A549 (cell line): ENCODE measurements around the gene ADGRF3. TPM values are rescaled to one million over a fixed set of nuclear protein-coding genes. Genes with fewer than 3 reads are reported as not detected.

ENCODE experiments used
- ATAC-seq, 2 experiments: fragments of 200-7000 bp in 1 of 2; fragments of >200 bp in 1 of 2; cut with Nextera tagmentation in 1 of 2; cut with Tn5 transposase in 1 of 2; 3 replicates each; pipeline versions ENCODE4 v1.8.0 to v1.9.1; 2018 to 2020; ENCODE audit warnings: mild to moderate bottlenecking in 1 of 2, moderate library complexity in 1 of 2
- CTCF ChIA-PET: fragments of 300-600 bp; sonication (Branson Sonifier 250); formaldehyde crosslinking; extraction: SDS; loops from one replicate; lab custom pipeline; 2021; ENCODE audit warnings: antibody characterized with exemption, inconsistent platforms; lab: Yijun Ruan, JAX
- POLR2A ChIA-PET: fragments of 350-600 bp; formaldehyde crosslinking; extraction: SDS; loops from one replicate; lab custom pipeline; 2021; ENCODE audit warnings: antibody characterized with exemption, inconsistent platforms; lab: Yijun Ruan, JAX
- DNase-seq, 2 experiments: peaks; one replicate each; pipeline versions ENCODE4 v3.0.0 to v3.0.0-alpha.2; 2011 to 2016; ENCODE audit warnings: low read depth in 1 of 2, low spot score in 1 of 2
- FAIRE-seq: peaks from 2 replicates; lab custom pipeline; 2011; peaks lifted over from hg19 to GRCh38; lab: Jason Lieb, UNC
- H3K27ac ChIP-seq, 2 experiments: fragments of >200 bp; sonication (Bioruptor Twin); formaldehyde crosslinking; 3 replicates each; pipeline ENCODE4 v1.5.1; 2016 to 2017
- H3K4me1 ChIP-seq: fragments of >200 bp; sonication (Bioruptor Twin); formaldehyde crosslinking; 3 replicates; pipeline ENCODE4 v1.6.1; 2016
- H3K4me2 ChIP-seq: fragments of >200 bp; sonication (Bioruptor Twin); formaldehyde crosslinking; 3 replicates; pipeline ENCODE4 v1.6.1; 2016
- H3K4me3 ChIP-seq: fragments of >200 bp; sonication (Bioruptor Twin); formaldehyde crosslinking; 3 replicates; pipeline ENCODE4 v1.5.1; 2016
- H3K9me3 ChIP-seq: fragments of >200 bp; sonication (Bioruptor Twin); formaldehyde crosslinking; 3 replicates; pipeline ENCODE4 v1.6.1; 2016
- BHLHE40 ChIP-seq: IDR thresholded peaks from 2 replicates; pipeline ENCODE4 v1.6.1; 2012; ENCODE audit warnings: low read depth, low read length, inconsistent platforms
- CBX2 ChIP-seq: fragments of 200-600 bp; sonication (generic); IDR thresholded peaks from 2 replicates; pipeline ENCODE4 v1.6.1; 2016; ENCODE audit warnings: low read depth, mild to moderate bottlenecking, borderline replicate concordance
- CBX8 ChIP-seq: fragments of 200-600 bp; sonication (generic); IDR thresholded peaks from 2 replicates; pipeline ENCODE4 v1.6.1; 2016
- CEBPB ChIP-seq, 2 experiments: fragments of >200 bp in 1 of 2; sonication (Bioruptor Twin) in 1 of 2; formaldehyde crosslinking in 1 of 2; IDR thresholded peaks; 2 replicates each; pipeline ENCODE4 v1.6.1; 2012 to 2016
- CHD4 ChIP-seq: fragments of 200-600 bp; sonication (generic); IDR thresholded peaks from 2 replicates; pipeline ENCODE4 v1.6.1; 2016; ENCODE audit warnings: antibody characterized with exemption, mild to moderate bottlenecking, borderline replicate concordance
- EHMT2 ChIP-seq: fragments of 200-600 bp; sonication (generic); IDR thresholded peaks from 2 replicates; pipeline ENCODE4 v1.6.1; 2016; ENCODE audit warnings: antibody characterized with exemption, low read depth, mild to moderate bottlenecking, moderate library complexity
- FOSB ChIP-seq: fragments of 250-450 bp; sonication (Bioruptor Pico); IDR thresholded peaks from 2 replicates; pipeline ENCODE4 v1.5.0; 2020; ENCODE audit warnings: mild to moderate bottlenecking, moderate library complexity
- FOXS1 ChIP-seq: fragments of 250-450 bp; sonication (Bioruptor Pico); IDR thresholded peaks from 2 replicates; pipeline ENCODE4 v1.5.0; 2020; ENCODE audit warnings: mild to moderate bottlenecking, moderate library complexity
- GATA3 ChIP-seq: IDR thresholded peaks from 2 replicates; pipeline ENCODE4 v1.6.1; 2012; ENCODE audit warnings: borderline replicate concordance
- HDAC2 ChIP-seq: fragments of 200-600 bp; sonication (generic); IDR thresholded peaks from 2 replicates; pipeline ENCODE4 v1.6.1; 2016
- HEYL ChIP-seq: fragments of 250-450 bp; sonication (Bioruptor Pico); IDR thresholded peaks from 2 replicates; pipeline ENCODE4 v1.8.0; 2021; ENCODE audit warnings: mild to moderate bottlenecking, moderate library complexity
- KDM1A ChIP-seq: fragments of 200-600 bp; sonication (generic); IDR thresholded peaks from 2 replicates; pipeline ENCODE4 v1.6.1; 2016; ENCODE audit warnings: low read depth, mild to moderate bottlenecking
- NFE2L2 ChIP-seq: fragments of 150-350 bp; conservative IDR thresholded peaks from 2 replicates; pipeline ENCODE4 v1.6.1; 2014; ENCODE audit warnings: low read length
- NPAS2 ChIP-seq: fragments of 250-450 bp; sonication (Bioruptor Pico); IDR thresholded peaks from 2 replicates; pipeline ENCODE4 v1.8.0; 2022; ENCODE audit warnings: mild to moderate bottlenecking, moderate library complexity, borderline replicate concordance
- NR3C1 ChIP-seq: fragments of >200 bp; sonication (Bioruptor Twin); formaldehyde crosslinking; IDR thresholded peaks from 3 replicates; pipeline ENCODE4 v1.6.1; 2017
- POLR2AphosphoS2 ChIP-seq: conservative IDR thresholded peaks from 2 replicates; pipeline ENCODE4 v1.6.1; 2012; ENCODE audit warnings: low read length, improper control_type of control experiment, inconsistent platforms
- RARB ChIP-seq: fragments of 250-450 bp; sonication (Bioruptor Pico); IDR thresholded peaks from 2 replicates; pipeline ENCODE4 v1.8.0; 2021; ENCODE audit warnings: mild to moderate bottlenecking, moderate library complexity
- RCOR1 ChIP-seq: fragments of 150-350 bp; IDR thresholded peaks from 2 replicates; pipeline ENCODE4 v1.6.1; 2014; ENCODE audit warnings: antibody characterized with exemption, low read length, low read depth
- SMC3 ChIP-seq: fragments of >200 bp; sonication (Bioruptor Twin); formaldehyde crosslinking; IDR thresholded peaks from 3 replicates; pipeline ENCODE4 v1.6.1; 2018; ENCODE audit warnings: inconsistent platforms
- SREBF2 ChIP-seq: fragments of 450-650 bp; IDR thresholded peaks from 2 replicates; pipeline ENCODE4 v1.6.1; 2014; ENCODE audit warnings: mild to moderate bottlenecking, moderate library complexity
- ZFP36 ChIP-seq: fragments of 450-650 bp; IDR thresholded peaks from 2 replicates; pipeline ENCODE4 v1.6.1; 2014; ENCODE audit warnings: borderline replicate concordance; ENCODE audit not compliant: partially characterized antibody
- ZNF302 ChIP-seq: fragments of 250-450 bp; sonication (Bioruptor Pico); IDR thresholded peaks from 2 replicates; pipeline ENCODE4 v1.9.0; 2021; ENCODE audit warnings: inconsistent platforms, mild to moderate bottlenecking, moderate library complexity
- WGBS: methylation state at CpG from one replicate; pipeline ENCODE4 v1.1.6; 2017; ENCODE audit errors: missing lambda C conversion rate; 5-methylcytosine and 5-hydroxymethylcytosine counted together
- polyA plus RNA-seq, 4 experiments: library from polyadenylated mRNA; depleted of rRNA in 3 of 4; stranded (reverse); fragments of >200 nt; fragmentation: RNase III in 1 of 4; extraction: RNeasy Plus Mini Kit Qiagen cat#74134 plus additional on column Dnase treatment in 1 of 4; gene quantifications; 2 replicates in 3 of 4; 3 replicates in 1 of 4; pipeline ENCODE4 v1.2.3, GENCODE V29; 2011 to 2017
- TF ChIP-seq, protein P1 (sequence below): fragments of >200 bp; sonication (Bioruptor Twin); formaldehyde crosslinking; IDR thresholded peaks from 2 replicates; pipeline ENCODE4 v1.6.1; 2016
- TF ChIP-seq, protein P2 (sequence below): IDR thresholded peaks from 2 replicates; pipeline ENCODE4 v1.6.1; 2012
- TF ChIP-seq, protein P3 (sequence below): fragments of 450-650 bp; IDR thresholded peaks from 2 replicates; pipeline ENCODE4 v1.6.1; 2014; ENCODE audit warnings: antibody characterized with exemption
- TF ChIP-seq, protein P4 (sequence below): fragments of 250-450 bp; sonication (Bioruptor Pico); IDR thresholded peaks from 2 replicates; pipeline ENCODE4 v1.5.0; 2021; ENCODE audit warnings: mild to moderate bottlenecking, moderate library complexity, borderline replicate concordance
- TF ChIP-seq, protein P5 (sequence below): IDR thresholded peaks from 2 replicates; pipeline ENCODE4 v1.6.1; 2012; ENCODE audit warnings: low read depth, borderline replicate concordance
- TF ChIP-seq, protein P6 (sequence below): IDR thresholded peaks from 2 replicates; pipeline ENCODE4 v1.6.1; 2012

Gene ADGRF3
- polyA plus RNA-seq, 2 of the 4 experiments (the other 2 are of a cell fraction), result 0.12 to 0.21 TPM

DNA sequence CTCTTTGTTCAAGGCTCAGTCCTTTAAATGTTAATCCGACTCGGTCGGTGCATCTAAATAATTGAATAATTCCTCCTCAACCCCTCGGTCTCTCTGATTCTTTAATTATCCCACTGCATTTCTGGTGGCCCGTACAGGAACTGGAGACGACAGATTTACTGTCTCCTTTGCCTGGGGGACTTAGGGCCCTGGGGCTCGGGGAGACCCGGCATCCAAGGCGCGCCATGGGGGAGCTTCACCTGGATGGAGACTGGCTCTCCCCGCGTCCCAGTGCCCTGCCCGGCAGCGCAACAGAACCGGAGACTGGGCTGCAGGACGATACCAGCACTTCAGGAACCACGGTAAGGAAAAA is 48.3 kb downstream of the ADGRF3 start:
- CTCF ChIA-PET, result interaction anchor here (0.7 to 1.5 kb wide), 3 partner anchors 9 to 32 kb away, joined by 3 to 4 read pairs (median 4); no protein-coding TSS in a partner anchor
- no peak overlapping the region for H3K4me3 ChIP-seq
- 93% methylated on average over 17 of the region's 17 CpGs for WGBS

DNA sequence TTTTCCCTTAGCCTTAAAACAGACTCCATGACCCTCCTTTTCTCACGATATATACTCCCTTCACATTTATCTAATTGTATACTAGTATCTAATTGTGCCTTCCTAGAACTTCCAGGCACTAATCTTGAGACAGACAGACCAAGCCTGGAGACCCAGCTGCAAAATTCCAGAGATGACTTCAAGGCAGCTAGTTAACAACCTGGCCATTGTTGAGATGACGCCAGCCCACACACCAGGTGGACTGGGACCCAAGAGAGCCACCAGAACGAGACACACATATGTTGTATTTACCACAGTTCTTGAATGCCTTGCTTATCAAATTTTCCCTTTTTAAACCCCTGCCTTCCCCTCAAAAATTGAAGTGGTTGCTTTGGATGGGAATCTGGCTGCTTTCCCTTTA is 49.5 kb downstream of the ADGRF3 start:
- H3K27ac ChIP-seq, result no peak overlapping the region
- no peak for FAIRE-seq
- no peak for DNase-seq
- TF ChIP-seq SREBF2 (no peak), CEBPB (IDR thresholded peaks at IDR 0.05) (no peak), NPAS2 (CRISPR knock-in tag) (no peak), CHD4 (no peak), BHLHE40 (no peak)
- TF ChIP-seq, protein P1, sequence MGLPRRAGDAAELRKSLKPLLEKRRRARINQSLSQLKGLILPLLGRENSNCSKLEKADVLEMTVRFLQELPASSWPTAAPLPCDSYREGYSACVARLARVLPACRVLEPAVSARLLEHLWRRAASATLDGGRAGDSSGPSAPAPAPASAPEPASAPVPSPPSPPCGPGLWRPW, result no peak
- TF ChIP-seq, all 56 proteins: peak for 0
- Histone ChIP-seq H3K9me3 (no peaks in the 10 kb centered on the region), H3K4me3 (no peak overlapping the region), H3K4me1 (0 out of 3 replicates have a peak, but pooled peaks cover 3% of the 10 kb centered on the region), H3K4me2 (no peak overlapping the region)
- 76% methylated on average over 3 of the region's 3 CpGs for WGBS
- CTCF ChIA-PET, result interaction anchor here (0.6 to 1.5 kb wide), 6 partner anchors 10 to 281 kb away, joined by 3 to 4 read pairs (median 3); no protein-coding TSS in a partner anchor
- POLR2A ChIA-PET, result no interaction called here
- no peak for ATAC-seq

More for the DNA sequence above, 48.3 kb downstream of the ADGRF3 start:
- no peak overlapping the region for H3K4me2 ChIP-seq
- ATAC-seq (no peak), FAIRE-seq (no peak), DNase-seq (no peak)
- POLR2A ChIA-PET, result no interaction called here
- H3K9me3 ChIP-seq, result no peaks in the 10 kb centered on the region
- H3K27ac ChIP-seq, result no peak overlapping the region
- TF ChIP-seq RARB (CRISPR knock-in tag) (no peak), POLR2AphosphoS2 (no peak), KDM1A (no peak), SREBF2 (no peak), EHMT2 (no peak), HEYL (CRISPR knock-in tag) (no peak), FOXS1 (no peak), NR3C1 (no peak), GATA3 (no peak), NPAS2 (CRISPR knock-in tag) (no peak), CBX8 (no peak), RCOR1 (no peak), ZFP36 (no peak)
- TF ChIP-seq, protein P2, sequence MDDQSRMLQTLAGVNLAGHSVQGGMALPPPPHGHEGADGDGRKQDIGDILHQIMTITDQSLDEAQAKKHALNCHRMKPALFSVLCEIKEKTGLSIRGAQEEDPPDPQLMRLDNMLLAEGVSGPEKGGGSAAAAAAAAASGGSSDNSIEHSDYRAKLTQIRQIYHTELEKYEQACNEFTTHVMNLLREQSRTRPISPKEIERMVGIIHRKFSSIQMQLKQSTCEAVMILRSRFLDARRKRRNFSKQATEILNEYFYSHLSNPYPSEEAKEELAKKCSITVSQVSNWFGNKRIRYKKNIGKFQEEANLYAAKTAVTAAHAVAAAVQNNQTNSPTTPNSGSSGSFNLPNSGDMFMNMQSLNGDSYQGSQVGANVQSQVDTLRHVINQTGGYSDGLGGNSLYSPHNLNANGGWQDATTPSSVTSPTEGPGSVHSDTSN, result no peak
- TF ChIP-seq, protein P3, sequence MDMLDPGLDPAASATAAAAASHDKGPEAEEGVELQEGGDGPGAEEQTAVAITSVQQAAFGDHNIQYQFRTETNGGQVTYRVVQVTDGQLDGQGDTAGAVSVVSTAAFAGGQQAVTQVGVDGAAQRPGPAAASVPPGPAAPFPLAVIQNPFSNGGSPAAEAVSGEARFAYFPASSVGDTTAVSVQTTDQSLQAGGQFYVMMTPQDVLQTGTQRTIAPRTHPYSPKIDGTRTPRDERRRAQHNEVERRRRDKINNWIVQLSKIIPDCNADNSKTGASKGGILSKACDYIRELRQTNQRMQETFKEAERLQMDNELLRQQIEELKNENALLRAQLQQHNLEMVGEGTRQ, result no peak
- H3K4me1 ChIP-seq, result 0 out of 3 replicates have a peak, but pooled peaks cover 3% of the 10 kb centered on the region

DNA sequence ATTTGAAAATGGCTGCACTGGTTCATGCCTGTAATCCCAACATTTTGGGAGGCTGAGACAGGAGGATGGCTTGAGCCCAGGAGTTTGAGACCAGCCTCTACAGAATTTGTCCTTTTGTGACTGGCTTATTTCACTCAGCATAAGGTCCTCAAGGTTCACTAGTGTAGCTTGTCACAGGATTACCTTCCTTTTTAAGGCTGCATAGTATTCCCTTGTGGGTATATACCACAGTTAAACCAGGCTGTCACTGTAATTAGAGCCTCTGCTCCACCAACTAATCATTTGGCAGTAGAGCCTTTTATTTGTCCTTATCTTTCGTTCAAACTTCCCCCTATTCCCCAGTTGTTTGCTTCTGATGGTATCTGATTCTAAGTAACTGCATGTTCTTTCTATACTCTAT is 51.1 kb downstream of the ADGRF3 start:
- Histone ChIP-seq H3K27ac (no peak overlapping the region), H3K4me2 (no peak overlapping the region), H3K4me3 (no peak overlapping the region), H3K9me3 (no peaks in the 10 kb centered on the region), H3K4me1 (0 out of 3 replicates have a peak, but pooled peaks cover 3% of the 10 kb centered on the region)
- WGBS, result 2% methylated on average over 1 of the region's 1 CpG
- ATAC-seq, result no peak
- ChIA-PET CTCF (no interaction called here), POLR2A (no interaction called here)
- no peak for DNase-seq
- no peak for FAIRE-seq
- TF ChIP-seq HDAC2, result no peak
- TF ChIP-seq FOSB (CRISPR knock-in tag), result no peak
- TF ChIP-seq POLR2AphosphoS2, result no peak
- TF ChIP-seq, protein P3, result no peak
- no peak for TF ChIP-seq NFE2L2
- TF ChIP-seq, protein P4, sequence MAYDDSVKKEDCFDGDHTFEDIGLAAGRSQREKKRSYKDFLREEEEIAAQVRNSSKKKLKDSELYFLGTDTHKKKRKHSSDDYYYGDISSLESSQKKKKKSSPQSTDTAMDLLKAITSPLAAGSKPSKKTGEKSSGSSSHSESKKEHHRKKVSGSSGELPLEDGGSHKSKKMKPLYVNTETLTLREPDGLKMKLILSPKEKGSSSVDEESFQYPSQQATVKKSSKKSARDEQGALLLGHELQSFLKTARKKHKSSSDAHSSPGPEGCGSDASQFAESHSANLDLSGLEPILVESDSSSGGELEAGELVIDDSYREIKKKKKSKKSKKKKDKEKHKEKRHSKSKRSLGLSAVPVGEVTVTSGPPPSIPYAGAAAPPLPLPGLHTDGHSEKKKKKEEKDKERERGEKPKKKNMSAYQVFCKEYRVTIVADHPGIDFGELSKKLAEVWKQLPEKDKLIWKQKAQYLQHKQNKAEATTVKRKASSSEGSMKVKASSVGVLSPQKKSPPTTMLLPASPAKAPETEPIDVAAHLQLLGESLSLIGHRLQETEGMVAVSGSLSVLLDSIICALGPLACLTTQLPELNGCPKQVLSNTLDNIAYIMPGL (CRISPR knock-in tag), result no peak
- TF ChIP-seq CHD4, result no peak
- TF ChIP-seq CBX2, result no peak
- no peak for TF ChIP-seq NPAS2 (CRISPR knock-in tag)
- no peak for TF ChIP-seq ZNF302 (CRISPR knock-in tag)
- TF ChIP-seq, protein P5, sequence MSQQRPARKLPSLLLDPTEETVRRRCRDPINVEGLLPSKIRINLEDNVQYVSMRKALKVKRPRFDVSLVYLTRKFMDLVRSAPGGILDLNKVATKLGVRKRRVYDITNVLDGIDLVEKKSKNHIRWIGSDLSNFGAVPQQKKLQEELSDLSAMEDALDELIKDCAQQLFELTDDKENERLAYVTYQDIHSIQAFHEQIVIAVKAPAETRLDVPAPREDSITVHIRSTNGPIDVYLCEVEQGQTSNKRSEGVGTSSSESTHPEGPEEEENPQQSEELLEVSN, result no peak
- no peak for TF ChIP-seq SMC3
- TF ChIP-seq GATA3, result no peak
- no peak for TF ChIP-seq SREBF2
- TF ChIP-seq, protein P2, result no peak
- TF ChIP-seq, protein P6, sequence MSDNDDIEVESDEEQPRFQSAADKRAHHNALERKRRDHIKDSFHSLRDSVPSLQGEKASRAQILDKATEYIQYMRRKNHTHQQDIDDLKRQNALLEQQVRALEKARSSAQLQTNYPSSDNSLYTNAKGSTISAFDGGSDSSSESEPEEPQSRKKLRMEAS, result no peak
